Measurements from ENCODE around the gene OR52M1.

Gene OR52M1, protein sequence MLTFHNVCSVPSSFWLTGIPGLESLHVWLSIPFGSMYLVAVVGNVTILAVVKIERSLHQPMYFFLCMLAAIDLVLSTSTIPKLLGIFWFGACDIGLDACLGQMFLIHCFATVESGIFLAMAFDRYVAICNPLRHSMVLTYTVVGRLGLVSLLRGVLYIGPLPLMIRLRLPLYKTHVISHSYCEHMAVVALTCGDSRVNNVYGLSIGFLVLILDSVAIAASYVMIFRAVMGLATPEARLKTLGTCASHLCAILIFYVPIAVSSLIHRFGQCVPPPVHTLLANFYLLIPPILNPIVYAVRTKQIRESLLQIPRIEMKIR

DNA sequence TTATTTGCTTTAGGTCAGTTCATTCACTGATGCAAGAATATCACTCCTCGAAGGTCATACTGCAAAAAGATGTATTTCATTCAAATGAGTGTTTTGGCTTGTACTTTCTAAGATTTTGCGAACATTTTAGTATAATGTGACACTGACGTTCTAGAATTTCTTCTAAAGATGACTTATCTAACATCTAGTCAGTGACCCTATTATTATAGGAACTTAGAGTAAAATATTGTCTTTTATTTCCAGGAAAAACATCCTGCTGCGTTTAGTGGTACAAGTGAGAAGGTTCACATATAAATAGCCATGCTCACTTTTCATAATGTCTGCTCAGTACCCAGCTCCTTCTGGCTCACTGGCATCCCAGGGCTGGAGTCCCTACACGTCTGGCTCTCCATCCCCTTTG is at the start of gene OR52M1:
OR52M1 (plus strand) TSS at position 301 of the 400 bp plus-strand sequence; CDS start at position 301, 0 bp downstream.
- DNase-seq (ENCODE audit: low read depth): no peak
- TF ChIP-seq, protein P1, sequence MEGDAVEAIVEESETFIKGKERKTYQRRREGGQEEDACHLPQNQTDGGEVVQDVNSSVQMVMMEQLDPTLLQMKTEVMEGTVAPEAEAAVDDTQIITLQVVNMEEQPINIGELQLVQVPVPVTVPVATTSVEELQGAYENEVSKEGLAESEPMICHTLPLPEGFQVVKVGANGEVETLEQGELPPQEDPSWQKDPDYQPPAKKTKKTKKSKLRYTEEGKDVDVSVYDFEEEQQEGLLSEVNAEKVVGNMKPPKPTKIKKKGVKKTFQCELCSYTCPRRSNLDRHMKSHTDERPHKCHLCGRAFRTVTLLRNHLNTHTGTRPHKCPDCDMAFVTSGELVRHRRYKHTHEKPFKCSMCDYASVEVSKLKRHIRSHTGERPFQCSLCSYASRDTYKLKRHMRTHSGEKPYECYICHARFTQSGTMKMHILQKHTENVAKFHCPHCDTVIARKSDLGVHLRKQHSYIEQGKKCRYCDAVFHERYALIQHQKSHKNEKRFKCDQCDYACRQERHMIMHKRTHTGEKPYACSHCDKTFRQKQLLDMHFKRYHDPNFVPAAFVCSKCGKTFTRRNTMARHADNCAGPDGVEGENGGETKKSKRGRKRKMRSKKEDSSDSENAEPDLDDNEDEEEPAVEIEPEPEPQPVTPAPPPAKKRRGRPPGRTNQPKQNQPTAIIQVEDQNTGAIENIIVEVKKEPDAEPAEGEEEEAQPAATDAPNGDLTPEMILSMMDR (conservative IDR thresholded peaks at IDR 0.05; ENCODE audit: low read length): no peak
- H3K4me3 ChIP-seq (ENCODE audit: low read length): no peak within 1 kb of the TSS

DNA sequence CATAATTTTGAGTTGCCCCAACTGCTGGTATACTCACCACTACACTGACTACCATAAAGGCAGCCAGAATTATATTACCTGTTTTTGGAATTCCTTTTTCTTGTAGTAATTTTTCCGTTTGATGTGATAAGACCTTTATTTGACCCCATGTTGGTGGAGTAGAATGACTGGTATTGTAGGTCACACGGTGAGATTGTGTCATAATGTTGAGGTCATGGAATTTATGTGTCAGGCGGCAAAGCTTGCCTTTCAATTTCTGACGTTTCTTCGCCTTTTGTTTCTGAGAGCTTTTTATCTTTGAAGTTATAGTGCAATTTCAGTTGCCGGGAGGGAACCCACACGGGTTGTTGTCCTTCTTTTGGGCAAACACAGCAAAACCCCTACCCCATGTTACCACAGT is 49.5 kb upstream of the OR52M1 start:
- DNase-seq (ENCODE audit: low read depth): no peak
- no peak overlapping the region for H3K4me3 ChIP-seq (ENCODE audit: low read length)
- TF ChIP-seq, protein P1 (conservative IDR thresholded peaks at IDR 0.05; ENCODE audit: low read length): no peak

DNA sequence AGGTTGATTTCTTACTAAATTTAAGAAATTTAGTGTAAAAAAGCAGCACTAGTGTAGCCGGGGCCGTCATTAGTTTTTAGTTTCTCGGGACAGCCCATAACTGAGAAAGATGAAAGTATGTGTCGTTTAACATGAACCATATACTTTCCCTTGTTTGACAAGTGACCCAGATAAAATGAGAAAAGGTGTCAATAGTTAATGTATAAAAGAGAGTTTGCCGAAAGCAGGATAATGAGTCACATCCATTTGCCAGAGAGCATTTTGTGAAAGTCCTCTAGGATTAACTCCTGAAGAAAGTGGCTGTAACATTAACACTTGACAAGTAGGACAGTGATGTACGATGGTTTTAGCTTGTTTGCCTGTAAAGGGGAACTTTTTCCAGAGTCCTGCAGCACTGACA is 49.0 kb upstream of the OR52M1 start:
- DNase-seq (ENCODE audit: low read depth): no peak
- no peak overlapping the region for H3K4me3 ChIP-seq (ENCODE audit: low read length)
- TF ChIP-seq, protein P1 (conservative IDR thresholded peaks at IDR 0.05; ENCODE audit: low read length): no peak

- no peak for DNase-seq (ENCODE audit: low read depth)
- no peak overlapping the region for H3K4me3 ChIP-seq (ENCODE audit: low read length)
- TF ChIP-seq, protein P1 (conservative IDR thresholded peaks at IDR 0.05; ENCODE audit: low read length): no peak
Measured at GRCh38 chr11:4496557-4497248, 48.3 kb upstream of the OR52M1 start.

DNA sequence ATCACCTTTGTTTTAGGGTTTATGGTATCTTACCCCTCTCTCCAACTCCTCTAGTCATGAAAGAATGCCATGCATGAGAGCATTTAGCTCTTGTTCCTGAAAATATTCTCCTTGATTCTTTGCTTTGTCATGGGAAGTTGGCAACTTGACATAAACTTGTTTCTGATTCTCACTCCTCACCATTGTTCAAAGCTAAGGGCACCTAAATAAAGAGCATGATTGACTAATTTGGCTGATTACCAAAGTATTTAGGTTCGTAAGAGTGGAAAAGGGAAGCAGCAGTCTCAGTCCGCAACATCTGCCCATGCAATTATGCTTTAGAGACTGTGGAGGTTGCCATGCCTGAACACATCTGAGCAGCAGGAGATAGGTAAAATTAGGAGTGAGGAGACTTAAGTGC is 36.1 kb upstream of the OR52M1 start:
- DNase-seq (ENCODE audit: low read depth): no peak
- TF ChIP-seq, protein P1 (conservative IDR thresholded peaks at IDR 0.05; ENCODE audit: low read length): no peak
- no peak overlapping the region for H3K4me3 ChIP-seq (ENCODE audit: low read length)

- H3K4me3 ChIP-seq (ENCODE audit: low read length): no peak overlapping the region
- peak; percentile 9 for DNase-seq (ENCODE audit: low read depth)
- TF ChIP-seq, protein P1 (conservative IDR thresholded peaks at IDR 0.05; ENCODE audit: low read length): no peak
Measured at GRCh38 chr11:4511282-4512245, 33.4 kb upstream of the OR52M1 start.

All from AG10803 (cell line).